Measurements from ENCODE around the gene NKTR.

Gene NKTR

DNA sequence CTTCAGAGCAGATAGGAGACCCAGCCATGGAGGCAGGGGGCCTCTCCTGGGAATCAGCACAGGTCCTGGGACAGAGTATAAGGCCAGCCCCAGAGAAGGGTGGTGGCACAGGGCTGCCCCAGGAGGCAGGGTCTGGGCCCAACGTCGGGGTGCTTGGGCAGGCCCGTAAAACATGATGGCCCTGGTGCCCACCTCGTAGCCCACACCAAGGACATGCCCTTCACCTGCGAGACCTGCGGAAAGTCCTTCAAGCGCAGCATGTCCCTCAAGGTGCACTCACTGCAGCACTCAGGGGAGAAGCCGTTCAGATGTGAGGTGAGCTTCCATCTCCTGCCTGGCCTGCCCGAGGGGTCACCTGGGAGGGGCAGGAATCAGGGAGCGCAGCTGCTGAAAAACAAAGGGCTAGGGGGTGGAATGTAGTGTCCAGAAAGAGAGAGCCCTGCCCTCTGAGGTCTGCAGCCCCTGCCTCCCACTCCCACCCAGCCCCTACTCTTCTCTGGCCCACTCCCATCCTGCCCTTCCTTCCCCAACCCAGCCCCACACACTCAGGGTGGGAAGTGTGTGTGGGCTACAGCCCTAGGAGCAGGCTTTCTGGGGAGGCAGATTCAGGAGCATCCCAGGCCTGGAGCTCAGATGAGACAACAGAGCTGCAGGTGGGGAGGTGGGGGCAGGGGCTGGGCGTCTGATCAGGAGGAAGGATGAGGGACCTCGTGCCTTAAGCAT lies 62.5 kb downstream of the NKTR start:
- no peak for DNase-seq (ENCODE audit: low read depth)

DNA sequence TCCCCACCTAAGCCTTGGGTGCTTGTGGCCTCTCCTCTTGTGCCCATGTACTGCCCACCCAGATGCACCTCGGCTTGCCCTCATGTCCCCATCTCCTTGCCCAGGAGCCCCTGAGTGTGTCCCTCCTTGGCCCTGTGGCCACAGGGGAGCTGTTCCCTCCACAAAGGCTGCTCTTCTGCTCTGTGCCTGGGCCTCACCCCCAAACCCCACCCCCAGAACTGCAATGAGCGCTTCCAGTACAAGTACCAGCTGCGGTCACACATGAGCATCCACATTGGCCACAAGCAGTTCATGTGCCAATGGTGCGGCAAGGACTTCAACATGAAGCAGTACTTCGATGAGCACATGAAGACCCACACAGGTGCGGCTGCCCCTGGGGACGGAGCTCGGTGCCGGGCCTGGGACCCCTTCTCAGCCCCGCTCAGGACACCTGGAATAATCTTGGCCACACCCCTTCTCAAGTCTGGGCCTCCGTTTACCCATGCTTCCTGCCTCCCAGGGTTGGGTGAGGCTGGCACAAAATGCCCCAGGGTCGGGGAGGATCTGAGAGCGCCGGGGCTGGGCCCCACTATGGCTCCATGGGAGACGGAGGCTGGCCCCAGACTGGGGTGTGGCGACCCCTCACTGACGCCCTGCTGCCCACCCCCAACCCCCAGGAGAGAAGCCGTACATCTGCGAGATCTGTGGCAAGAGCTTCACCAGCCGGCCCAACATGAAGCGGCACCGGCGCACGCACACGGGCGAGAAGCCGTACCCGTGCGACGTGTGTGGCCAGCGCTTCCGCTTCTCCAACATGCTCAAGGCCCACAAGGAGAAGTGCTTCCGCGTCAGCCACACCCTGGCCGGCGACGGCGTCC lies 63.3 kb downstream of the NKTR start:
- no peak for DNase-seq (ENCODE audit: low read depth)

DNA sequence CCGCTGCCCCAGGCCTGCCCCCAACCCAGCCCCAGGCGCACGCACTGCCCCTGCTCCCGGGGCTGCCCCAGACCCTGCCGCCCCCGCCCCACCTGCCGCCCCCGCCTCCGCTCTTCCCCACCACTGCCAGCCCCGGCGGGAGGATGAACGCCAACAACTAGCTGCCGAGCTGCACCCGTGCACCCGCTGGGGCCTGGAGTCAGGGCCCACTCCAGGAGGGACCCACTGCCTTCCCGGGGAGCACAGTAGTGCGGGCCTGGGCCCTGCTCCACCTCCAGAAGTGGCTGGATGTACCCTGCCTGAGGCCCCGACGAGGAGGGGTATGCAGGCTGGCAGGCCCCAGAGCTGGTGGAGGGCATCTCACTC lies 63.9 kb downstream of the NKTR start:
- DNase-seq (ENCODE audit: low read depth), result no peak

DNA sequence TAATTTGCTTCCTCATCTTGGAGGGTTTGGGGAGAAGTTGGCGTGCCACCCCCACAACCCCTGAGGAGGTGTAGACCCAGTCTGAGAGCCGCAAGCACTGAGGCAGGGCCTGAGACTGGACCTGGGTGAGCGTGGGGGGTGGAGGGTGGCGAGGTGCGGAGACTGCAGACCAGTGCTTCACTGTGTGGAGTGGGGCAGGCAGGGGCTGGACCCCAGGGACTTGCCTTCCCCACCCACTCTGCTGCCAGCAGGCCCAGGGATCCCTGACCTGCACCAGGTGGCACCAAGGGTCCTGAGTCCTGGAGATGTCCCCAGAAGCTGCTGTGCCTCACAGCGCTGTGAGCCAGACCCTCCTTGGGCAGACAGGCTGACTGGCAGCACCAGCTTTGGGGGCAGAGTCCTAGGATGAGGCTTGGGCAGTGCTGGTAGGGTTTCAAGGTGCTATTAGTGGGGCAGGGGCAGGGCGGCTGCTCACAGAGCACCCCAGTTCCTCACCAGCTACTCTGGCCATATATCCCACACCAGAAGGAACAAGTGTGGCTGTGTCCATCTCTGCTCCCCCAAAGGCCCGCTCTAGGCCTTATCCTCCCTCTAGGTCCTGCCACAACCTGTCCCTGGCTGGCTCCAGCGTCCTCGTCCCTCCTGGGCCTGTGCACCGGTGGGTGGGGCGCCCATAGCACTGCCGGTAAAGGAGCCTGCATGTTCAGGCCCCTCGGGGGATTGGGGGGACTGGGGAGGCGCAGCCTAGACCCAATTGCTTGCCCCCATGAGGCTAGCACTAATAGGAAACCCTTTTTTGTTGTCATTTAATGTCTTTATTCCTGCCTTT lies 64.8 kb downstream of the NKTR start:
- DNase-seq (ENCODE audit: low read depth), result no peak

DNA sequence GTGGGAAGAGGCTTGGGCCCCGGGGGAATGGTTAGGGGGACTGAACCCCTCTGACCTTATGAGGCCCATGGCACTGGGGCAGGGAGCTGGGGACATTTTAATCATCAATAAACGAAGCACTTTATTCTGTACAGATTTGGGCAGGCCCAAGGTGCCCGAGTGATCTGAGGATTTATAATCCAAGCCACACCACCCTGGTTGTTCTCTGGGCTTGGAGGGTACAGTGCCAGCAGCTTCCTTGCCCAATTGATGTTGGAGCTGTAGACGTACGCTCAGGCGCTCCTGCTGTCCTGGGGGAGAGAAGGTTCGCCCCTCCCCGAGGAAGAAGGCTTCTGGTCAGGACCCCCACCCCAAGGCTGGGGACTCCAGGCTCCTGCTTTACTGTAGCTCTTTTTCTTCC lies 65.5 kb downstream of the NKTR start:
- DNase-seq (ENCODE audit: low read depth), result no peak

DNA sequence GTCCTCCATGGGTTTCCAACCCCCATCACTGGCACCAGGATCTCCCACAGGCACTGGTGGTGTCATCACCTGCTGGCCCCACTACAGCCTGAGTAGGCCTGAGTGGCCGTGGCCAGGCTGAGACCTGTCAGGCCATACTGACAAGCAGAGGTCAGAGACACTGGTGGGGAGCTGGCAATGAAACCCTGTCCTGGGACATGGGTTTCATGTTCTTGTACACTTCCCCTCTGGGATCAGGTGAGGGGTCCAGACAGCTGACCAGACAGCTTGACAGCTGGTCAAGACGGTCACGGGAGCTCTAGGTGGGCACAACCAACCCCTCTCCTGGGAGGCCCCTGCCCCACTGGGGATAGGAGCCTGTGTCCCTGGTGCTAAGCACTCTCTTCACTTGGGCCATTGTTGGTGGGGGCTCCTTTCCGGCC lies 66.1 kb downstream of the NKTR start:
- DNase-seq (ENCODE audit: low read depth), result no peak

DNA sequence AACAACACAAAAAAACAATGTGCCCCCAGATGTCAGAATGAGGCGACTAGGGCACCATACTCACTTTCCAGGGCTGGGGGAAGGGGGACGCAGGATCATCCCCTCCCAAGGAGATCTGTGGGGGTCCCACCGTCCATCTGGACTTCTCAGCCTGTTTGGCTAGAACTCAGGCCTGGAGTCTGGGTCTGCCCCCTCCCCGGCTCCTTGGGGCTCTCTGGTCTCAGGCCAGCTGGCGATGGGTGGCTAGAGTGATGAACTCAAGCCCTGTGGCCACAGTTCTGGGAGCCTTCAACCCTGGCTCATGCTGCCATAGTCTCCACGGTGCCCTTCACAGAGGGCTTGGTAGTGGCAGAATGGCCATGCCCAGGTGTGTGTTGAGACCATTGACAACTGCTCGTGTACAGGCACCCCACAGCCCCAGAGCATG lies 66.6 kb downstream of the NKTR start:
- no peak for DNase-seq (ENCODE audit: low read depth)

DNA sequence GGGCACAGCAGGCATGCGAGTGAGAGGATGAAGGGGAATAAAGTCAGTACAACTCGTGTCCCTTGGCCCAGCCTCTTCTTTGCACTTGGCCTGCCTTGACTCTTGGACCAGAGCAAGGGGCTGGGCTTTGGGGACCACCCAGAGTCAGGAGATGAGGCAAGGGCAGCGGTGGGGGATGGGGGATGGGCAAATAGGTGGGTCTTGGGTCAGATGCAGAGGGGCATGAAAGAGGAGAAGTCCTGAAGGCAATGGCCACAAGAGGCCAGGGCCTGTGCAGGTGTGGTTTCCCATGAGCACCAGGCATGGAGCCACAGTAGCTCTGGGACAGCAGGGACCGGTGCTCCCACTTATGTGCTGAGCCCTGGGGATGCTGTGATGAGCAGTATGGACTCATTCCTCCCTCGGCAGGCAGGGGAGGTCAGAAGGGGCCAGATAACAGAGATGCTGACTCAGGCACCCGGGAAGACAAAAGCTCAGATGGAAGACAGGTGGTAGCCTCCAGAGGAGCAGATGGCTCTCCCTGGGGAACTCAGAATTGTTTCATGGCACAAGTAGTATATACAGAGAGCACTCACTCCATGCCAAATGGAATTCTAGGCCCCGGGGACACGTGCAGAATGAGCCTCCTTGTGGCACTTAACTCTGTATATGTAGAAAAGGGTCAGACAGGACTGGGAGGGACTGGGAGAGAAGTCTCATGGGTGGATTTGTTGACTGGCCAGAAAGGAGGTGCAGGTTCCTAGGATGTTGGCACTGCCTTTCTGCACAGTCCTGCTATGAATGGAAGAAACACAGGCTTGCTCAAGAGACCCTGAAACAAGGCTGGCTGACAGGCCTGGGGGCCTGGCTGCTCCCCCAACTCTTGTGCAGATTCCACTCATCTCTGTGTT lies 67.3 kb downstream of the NKTR start:
- no peak for DNase-seq (ENCODE audit: low read depth)

DNA sequence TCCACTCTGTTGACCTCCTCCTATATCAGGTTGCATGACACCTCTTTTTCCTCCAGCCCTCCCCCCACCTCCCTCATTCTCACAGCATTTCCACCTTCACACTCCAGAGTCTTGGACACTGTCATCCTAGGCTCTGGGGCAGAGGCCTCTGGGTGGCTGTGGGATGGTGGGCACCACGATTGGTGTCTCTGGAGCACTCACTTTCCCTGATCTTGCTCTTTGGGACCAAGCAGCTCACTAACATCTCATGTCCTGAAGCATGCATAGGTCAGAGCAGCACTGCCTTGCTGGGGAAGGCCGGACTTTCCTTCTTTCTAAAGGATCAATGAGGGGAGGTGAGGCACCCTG lies 67.9 kb downstream of the NKTR start:
- DNase-seq (ENCODE audit: low read depth), result no peak

DNA sequence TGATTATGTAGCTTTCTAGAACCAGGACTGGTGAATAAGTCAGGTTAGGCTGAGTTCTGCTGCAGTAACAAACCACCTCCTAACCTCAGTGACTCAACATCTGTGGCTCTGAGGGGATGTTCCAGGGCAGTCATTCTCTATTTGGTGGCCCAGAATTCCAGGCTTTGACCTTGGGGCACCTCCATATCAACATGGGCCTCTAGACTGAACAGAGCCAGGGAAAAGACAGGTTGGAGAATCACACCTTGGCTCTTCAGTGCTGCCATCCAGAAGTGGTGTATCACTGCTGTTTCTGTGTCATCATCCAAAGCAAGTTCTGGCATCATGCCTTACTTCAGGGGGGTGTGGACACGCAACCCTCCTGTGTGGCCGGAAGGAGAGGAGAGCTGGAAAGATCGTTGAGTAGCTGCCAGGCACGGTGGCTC lies 68.3 kb downstream of the NKTR start:
- no peak for DNase-seq (ENCODE audit: low read depth)

DNA sequence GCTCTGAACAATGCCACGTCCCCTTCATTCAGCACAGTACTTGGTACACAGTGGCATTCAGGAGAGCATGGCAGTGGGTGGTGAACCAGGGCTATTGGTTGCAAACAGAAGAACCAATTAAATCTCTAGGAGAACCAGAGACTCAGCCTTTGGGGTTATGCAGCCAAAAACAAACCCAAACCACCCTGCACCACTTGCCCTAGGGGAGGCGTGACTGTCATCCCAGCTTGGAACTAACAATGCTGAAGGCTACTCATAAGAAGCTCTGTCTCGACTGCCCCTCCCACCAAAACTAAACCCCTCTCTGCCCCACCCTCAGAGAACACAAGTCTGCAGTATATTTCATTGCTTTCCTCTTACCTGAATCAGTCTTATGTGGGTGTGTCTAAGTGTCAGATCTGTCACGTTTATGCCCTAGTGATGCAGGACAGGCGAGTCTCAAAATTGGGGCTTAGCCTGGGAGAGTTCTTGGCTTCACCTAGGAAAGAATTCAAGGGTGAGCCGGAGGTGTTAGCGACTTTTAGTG lies 69.6 kb downstream of the NKTR start:
- DNase-seq (ENCODE audit: low read depth), result no peak

DNA sequence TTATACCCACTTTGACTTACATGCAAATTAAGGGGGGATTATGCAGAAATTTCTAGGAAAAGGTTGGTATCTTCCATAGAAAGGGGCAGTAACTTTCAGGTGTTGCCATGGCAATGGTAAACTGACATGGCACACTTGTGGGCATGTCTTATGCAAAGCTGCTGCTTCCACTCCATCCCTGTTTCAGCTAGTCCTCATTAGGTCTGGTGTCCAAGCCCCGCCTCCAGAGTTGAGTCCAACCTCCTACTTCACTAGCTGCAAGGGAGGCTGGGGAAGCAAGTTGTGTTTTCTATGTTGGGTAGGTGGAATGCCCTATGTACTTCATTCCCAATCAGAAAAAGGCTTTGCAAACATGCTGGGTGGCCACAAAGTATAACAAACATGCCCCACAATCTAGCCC lies 70.2 kb downstream of the NKTR start:
- no peak for DNase-seq (ENCODE audit: low read depth)

DNA sequence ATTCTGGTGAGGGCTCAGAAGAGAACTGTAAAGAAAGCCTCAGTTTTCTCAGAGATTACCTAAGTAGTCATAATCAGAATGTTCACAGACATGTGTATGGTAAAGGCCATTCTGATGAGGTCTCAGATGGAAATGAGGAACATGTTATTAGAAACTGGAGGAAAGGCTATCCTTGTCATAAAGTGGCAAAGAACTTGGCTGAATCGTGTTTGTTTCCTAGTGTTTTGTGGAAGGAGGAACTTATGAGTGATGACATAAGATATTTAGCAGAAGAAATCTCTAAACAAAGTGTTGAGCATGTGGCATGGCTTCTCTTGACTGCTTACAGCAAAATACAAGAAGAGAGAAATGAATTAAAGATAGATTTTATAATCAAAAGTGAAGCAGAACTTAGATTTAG lies 72.0 kb downstream of the NKTR start:
- DNase-seq (ENCODE audit: low read depth), result no peak

DNA sequence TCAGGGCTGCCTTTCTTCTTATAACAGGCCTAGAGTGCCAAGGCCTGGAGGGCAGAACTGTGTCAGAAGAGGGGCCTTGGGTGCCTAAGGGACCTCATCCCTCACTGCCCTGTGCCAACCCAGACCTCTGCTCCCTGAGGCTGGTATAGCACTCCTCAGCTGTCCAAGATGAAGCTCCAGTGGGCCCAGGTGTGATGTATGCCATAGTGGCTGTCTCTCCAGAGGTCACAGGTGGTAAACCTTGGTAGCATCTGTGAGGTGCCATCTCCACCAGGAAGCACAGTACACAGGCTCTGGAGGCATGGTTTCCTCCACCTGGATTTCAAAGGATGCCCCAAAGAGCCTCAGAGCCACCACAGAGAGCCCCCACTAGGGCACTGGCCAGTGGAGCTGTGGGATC lies 72.6 kb downstream of the NKTR start:
- no peak for DNase-seq (ENCODE audit: low read depth)

DNA sequence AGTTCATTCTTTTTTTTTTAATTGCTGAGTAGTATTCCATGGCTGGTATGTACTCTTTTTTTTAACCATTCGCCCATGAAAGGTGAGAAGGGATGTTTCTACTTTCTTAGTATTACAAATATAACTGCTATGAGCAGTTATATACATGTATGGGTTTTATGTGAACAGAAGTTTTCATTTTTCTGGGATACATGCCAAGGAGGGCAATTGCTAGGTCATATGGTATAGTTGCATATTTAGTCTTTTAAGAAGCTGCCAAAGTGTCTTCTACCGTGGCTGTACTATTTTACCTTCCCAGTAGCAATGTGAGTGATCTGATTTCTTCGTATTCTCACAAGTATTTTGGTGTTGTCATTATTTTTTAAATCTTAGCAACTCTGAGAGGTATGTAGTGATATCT lies 73.7 kb downstream of the NKTR start:
- no peak for DNase-seq (ENCODE audit: low read depth)

DNA sequence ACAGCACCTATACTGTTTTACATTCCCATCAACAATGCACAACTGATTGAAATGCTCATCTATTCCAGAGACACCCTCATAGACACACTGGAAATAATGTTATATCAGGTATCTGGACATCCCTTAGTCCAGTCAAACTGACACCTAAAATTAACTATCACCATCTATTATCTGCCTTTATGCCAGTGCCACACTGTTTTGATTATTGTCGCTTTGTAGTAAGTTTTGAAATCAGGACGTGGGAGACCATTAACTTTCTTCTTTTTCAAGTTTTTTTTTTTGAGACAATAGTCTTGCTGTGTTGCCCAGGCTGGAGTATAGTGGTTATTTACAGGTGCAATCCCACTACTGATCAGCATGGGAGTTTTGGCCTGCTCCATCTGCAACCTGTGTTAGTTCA lies 75.4 kb downstream of the NKTR start:
- no peak for DNase-seq (ENCODE audit: low read depth)

DNA sequence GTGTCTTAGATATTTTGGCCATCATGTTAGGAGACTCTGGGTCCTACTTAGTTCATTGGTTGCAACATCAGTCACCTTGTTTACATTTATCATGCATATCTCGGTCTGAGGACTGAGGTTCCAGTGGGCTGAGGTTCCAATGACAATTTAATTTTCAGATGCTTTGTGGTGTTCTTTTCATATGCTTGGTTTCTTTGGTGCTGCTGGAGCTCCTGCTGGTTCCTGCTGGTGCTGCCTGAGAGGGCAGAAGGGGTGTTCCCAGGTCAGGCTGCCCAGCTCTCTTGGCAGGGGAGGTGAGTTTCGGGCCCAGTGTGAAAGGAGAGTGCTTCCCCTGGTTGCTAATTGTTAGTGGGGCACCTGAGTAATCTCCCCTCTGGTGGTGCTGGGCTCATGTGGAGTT lies 78.0 kb downstream of the NKTR start:
- no peak for DNase-seq (ENCODE audit: low read depth)

DNA sequence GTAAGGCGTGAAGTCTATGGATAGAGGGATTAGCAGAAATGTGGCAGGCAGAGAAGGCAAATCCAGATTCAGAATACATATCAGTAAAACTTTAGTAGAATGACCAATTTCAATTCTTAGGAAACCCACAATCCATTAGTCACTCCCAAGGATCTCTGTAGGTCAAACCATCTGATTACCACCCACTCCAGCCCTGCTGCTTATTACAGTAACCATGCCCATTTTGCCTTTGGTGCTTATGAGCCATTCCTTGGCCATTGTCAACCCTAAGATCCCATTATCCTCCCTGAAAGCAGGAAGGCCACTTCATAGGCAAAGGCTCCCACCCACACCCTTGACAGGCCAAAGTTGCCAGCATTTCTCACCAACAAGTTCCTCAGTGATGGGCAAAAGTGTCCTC lies 79.8 kb downstream of the NKTR start:
- DNase-seq (ENCODE audit: low read depth), result no peak

DNA sequence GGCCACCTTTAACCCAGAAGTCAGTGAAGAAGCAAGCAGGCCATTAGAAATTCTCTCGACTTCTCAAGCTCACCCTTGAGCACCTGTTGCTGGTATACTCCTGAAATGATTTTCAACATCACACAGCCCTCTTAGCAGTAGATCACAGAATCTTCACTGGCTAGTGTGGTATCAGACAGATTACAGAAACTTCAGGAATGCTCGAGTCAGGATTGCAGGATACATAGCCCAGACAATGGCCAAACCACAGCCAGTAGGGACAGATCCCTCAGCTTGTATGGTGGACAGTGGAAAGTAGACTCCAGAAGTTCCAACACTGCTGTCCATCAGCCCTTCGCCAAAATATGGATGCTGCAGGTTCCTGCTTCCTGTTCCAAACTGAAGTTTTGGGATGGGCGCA lies 80.3 kb downstream of the NKTR start:
- no peak for DNase-seq (ENCODE audit: low read depth)

DNA sequence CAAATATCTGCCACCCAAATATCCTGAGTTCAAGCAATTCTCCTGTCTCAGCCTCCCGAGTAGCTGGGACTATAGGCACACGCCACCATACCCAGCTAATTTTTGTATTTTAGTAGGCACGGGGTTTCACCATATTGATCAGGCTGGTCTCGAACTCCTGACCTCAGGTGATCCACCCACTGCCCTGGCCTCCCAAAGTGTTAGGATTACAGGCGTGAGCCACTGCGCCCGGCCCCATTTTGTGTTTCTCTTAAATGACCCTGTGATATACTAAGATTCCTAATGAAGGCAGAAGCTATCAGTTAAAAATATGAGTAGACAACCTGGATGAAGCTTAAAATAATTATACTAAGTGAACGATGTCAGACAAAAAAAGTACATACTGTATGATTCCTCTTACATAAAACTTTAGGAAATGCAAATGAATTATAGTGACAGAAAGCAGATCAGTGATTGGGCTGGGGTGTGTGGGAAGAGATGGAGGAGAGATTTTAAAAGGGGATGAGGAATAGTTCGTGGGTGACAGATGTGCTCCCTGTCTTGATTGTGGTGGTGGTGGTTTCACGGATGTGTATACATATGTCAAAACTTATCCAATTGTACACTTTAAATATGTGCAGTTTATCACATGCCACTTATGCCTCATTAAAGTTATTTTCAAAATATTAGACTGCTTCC lies 81.0 kb downstream of the NKTR start:
- DNase-seq (ENCODE audit: low read depth), result no peak

Measured in activated T-helper 1 cell treated with Interleukin-2 at 50 U/mL for 16 hours (primary cell).